HFF-Myc (cell line): ENCODE results near the gene ZNF566.

Experiments used
- DNase-seq: peaks from one replicate; pipeline ENCODE4 v3.0.0-alpha.2; 2011; ENCODE audit warnings: low read depth; ENCODE audit errors: extremely low read depth
- H3K4me3 ChIP-seq: replicated peaks from 2 replicates; pipeline ENCODE4 v1.5.1; 2011; ENCODE audit warnings: low read depth, mild to moderate bottlenecking, control low read depth, low read length
- TF ChIP-seq, protein P1 (sequence below): IDR thresholded peaks from 2 replicates; pipeline ENCODE4 v1.5.1; 2012; ENCODE audit warnings: mild to moderate bottlenecking, low read depth, low read length, control low read depth; ENCODE audit errors: missing control alignments

ZNF566 gene

GRCh38 chr19:36489920-36490415 lies 607 bp upstream of the ZNF566 start:
- TF ChIP-seq, protein P1, sequence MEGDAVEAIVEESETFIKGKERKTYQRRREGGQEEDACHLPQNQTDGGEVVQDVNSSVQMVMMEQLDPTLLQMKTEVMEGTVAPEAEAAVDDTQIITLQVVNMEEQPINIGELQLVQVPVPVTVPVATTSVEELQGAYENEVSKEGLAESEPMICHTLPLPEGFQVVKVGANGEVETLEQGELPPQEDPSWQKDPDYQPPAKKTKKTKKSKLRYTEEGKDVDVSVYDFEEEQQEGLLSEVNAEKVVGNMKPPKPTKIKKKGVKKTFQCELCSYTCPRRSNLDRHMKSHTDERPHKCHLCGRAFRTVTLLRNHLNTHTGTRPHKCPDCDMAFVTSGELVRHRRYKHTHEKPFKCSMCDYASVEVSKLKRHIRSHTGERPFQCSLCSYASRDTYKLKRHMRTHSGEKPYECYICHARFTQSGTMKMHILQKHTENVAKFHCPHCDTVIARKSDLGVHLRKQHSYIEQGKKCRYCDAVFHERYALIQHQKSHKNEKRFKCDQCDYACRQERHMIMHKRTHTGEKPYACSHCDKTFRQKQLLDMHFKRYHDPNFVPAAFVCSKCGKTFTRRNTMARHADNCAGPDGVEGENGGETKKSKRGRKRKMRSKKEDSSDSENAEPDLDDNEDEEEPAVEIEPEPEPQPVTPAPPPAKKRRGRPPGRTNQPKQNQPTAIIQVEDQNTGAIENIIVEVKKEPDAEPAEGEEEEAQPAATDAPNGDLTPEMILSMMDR: no peak
- peak; percentile 89 for DNase-seq
- peak overlapping the region; percentile 84 for H3K4me3 ChIP-seq

DNA sequence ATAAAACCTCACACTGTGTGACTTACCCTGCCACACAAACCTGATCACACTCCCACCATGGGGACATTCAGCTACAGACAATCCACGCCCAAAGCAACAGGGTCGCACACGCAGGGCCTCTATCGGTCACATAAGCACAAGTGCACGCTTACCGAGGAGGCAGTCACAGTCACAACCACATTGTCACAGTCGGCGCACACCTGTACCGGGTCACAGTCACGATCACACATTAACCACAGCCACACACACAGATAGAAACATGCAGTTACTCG lies 579 bp downstream of the ZNF566 start:
- peak; percentile 3 for DNase-seq
- H3K4me3 ChIP-seq: peak overlapping the region; percentile 84
- TF ChIP-seq, protein P1: no peak

- TF ChIP-seq, protein P1: no peak
- peak overlapping the region; percentile 84 for H3K4me3 ChIP-seq
- no peak for DNase-seq
Observed at GRCh38 chr19:36488118-36488845, 1.1 kb downstream of the ZNF566 start.

DNA sequence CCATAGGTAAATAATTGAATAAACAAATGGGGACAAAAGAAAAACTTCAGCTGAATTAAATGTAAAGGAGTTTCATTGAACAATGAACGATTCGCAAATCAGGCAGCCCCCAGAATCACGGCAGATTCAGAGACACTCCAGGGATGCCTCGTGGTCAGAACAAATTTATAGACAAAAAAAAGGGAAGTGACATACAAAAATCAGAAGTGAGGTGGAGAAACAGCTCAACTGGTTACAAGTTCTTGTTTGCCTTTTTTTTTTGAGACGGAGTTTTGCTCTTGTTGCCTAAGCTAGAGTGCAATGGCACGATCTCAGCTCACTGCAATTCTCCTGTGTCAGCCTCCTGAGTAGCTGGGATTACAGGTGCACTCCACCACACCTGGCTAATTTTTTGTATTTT lies 5.7 kb downstream of the ZNF566 start:
- no peak overlapping the region for H3K4me3 ChIP-seq
- DNase-seq: no peak
- TF ChIP-seq, protein P1: no peak

DNA sequence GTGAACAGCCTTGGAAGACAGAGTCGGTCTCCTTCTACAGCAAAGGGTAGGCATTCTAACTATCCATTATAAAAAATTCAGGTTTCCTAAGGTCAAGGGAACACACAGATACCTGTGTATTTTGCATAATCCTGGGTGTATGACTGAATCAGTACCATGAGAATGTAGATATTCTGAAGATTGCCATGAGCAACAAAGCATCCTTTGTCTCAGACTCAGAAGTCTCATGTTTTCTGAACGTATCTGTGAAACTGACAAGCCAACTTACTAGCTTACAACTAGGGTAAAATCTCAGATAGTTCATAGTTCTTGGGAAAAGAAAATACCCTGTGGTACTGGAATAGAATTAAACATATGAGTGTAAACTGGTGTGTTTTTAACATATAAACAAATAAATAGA lies 6.5 kb downstream of the ZNF566 start:
- no peak for DNase-seq
- no peak overlapping the region for H3K4me3 ChIP-seq
- TF ChIP-seq, protein P1: no peak

DNA sequence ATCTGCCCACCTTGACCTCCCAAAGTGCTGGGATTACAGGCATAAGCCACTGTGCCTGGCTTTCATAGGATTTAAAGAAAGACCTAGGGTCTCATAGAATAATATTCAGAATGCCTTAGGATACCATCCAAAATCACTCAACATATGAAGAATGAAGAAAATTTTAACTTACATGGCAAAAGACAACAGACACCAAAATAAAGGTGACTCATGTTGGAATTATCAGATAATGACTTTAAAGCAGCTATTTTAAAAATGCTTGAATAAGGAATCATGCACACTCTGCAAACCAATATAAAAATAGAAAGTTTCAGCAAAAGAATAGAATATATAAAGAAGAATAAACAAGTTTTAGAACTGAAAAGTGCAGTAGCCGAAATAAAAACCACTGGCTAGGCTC lies 29.3 kb downstream of the ZNF566 start:
- TF ChIP-seq, protein P1: no peak
- DNase-seq: no peak
- no peak overlapping the region for H3K4me3 ChIP-seq

DNA sequence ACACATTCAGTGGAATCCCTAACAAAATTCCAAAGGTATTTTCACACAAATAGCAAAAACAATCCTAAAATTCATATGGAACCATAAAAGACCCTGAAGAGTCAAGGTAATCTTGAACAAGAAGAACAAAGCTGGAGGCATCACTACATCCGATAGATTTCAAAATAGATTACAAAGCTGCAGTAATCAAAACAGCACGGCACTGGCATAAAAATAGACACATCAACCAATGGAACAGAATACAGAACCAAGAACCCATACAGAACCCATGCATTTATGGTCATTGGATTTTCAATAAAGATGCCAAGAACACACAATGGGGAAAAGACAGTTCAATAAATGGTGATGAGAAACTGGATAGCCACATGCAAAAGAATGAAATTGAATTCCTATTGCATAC lies 32.5 kb downstream of the ZNF566 start:
- DNase-seq: no peak
- no peak overlapping the region for H3K4me3 ChIP-seq

More for the DNA sequence above, 32.5 kb downstream of the ZNF566 start:
- TF ChIP-seq, protein P1: no peak
